Osteoblast (primary cell): ENCODE measurements around the gene TRMT10C. TPM values are rescaled to one million over a fixed set of nuclear protein-coding genes. Genes with fewer than 3 reads are reported as not detected.
"Not testable (repeated sequence)": the region's sequence is repeated elsewhere in the genome, so short reads cannot be mapped to it uniquely, and the experiment has no call there.

Source experiments
- DNase-seq: peaks from one replicate; pipeline ENCODE4 v3.0.0; 2011; ENCODE audit warnings: low spot score, mixed read lengths; ENCODE audit not compliant: insufficient read length; ENCODE audit errors: missing footprints
- H2AFZ ChIP-seq: 2 replicates; pipeline ENCODE4 v1.6.0; 2011; ENCODE audit warnings: mild to moderate bottlenecking, low read length
- H3K27ac ChIP-seq: 2 replicates; pipeline ENCODE4 v1.5.1; 2011; ENCODE audit warnings: mild to moderate bottlenecking, low read depth, low read length, moderate library complexity
- H3K27me3 ChIP-seq: 2 replicates; pipeline ENCODE4 v1.6.0; 2012; ENCODE audit warnings: mild to moderate bottlenecking, control low read depth, inconsistent platforms, low read length, moderate library complexity; ENCODE audit not compliant: insufficient read depth
- H3K36me3 ChIP-seq: 2 replicates; pipeline ENCODE4 v1.5.1; 2011; ENCODE audit warnings: mild to moderate bottlenecking, low read length, control low read depth, moderate library complexity; ENCODE audit not compliant: insufficient read depth
- H3K4me1 ChIP-seq: 2 replicates; pipeline ENCODE4 v1.5.1; 2011; ENCODE audit warnings: mild to moderate bottlenecking, low read length, control low read depth, moderate library complexity; ENCODE audit not compliant: insufficient read depth
- H3K4me2 ChIP-seq: 2 replicates; pipeline ENCODE4 v1.6.0; 2011; ENCODE audit warnings: mild to moderate bottlenecking, low read length; ENCODE audit not compliant: insufficient read depth
- H3K4me3 ChIP-seq: fragments of 200-600 bp; sonication (generic); 3 replicates; pipeline ENCODE4 v1.5.1; 2012; ENCODE audit warnings: mild to moderate bottlenecking, low read length, inconsistent platforms; ENCODE audit not compliant: insufficient read depth
- H3K79me2 ChIP-seq: 2 replicates; pipeline ENCODE4 v1.6.0; 2012; ENCODE audit warnings: mild to moderate bottlenecking, low read length, control low read depth, inconsistent platforms; ENCODE audit not compliant: insufficient read depth
- H3K9me3 ChIP-seq: 2 replicates; pipeline ENCODE4 v1.5.1; 2011; ENCODE audit warnings: low read depth, low read length, control low read depth
- H4K20me1 ChIP-seq: 2 replicates; pipeline ENCODE4 v1.6.0; 2012; ENCODE audit warnings: mild to moderate bottlenecking, low read length, control low read depth; ENCODE audit not compliant: insufficient read depth
- CTCF ChIP-seq: IDR thresholded peaks from 2 replicates; pipeline ENCODE4 v1.5.1; 2011; ENCODE audit warnings: mild to moderate bottlenecking, low read depth, low read length, moderate library complexity; ENCODE audit errors: extremely low read depth
- total RNA-seq: library from RNA; depleted of rRNA; stranded (reverse); fragments of >200 nt; gene quantifications from 2 replicates; pipeline ENCODE4 v1.2.3, GENCODE V29; 2012

Gene TRMT10C
- total RNA-seq, 1 donor: 25.0 TPM

GRCh38 chr3:101532783-101533602, 28.7 kb upstream of the TRMT10C start:
- Histone ChIP-seq H3K4me2 (no peak overlapping the region), H3K9me3 (no peaks in the 10 kb centered on the region), H3K27ac (no peak overlapping the region), H3K27me3 (peaks cover 12% of the 10 kb centered on the region), H4K20me1 (no peaks in the 10 kb centered on the region), H3K36me3 (no peaks in the 10 kb centered on the region), H3K4me3 (no peak overlapping the region), H3K4me1 (no peaks in the 10 kb centered on the region), H2AFZ (no peak overlapping the region), H3K79me2 (no peaks in the 10 kb centered on the region)
- TF ChIP-seq CTCF: no peak
- no peak for DNase-seq

DNA sequence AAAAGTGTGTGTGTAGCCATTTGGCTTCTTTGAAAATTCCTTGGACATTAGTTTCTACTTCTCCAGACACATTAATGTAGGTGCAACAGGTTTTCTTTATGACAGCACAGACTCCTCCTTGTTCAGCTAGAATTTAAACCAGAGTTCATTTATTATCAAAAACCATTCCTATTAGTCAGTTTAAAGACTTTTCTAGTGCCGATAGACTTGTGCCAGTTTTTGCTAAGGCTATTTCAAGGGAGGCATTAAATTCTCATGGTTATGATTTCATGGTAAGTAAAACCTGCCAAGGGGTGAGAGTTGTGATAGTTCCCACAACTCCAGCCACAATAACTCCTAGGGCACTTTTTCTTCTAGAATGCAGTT, 28.1 kb upstream of the TRMT10C start:
- Histone ChIP-seq H3K4me3 (no peak overlapping the region), H3K36me3 (no peaks in the 10 kb centered on the region), H3K79me2 (no peaks in the 10 kb centered on the region), H2AFZ (no peak overlapping the region), H3K9me3 (no peaks in the 10 kb centered on the region), H3K27me3 (peaks cover 12% of the 10 kb centered on the region), H3K27ac (no peak overlapping the region), H3K4me2 (no peak overlapping the region), H4K20me1 (no peaks in the 10 kb centered on the region), H3K4me1 (no peaks in the 10 kb centered on the region)
- TF ChIP-seq CTCF: no peak
- DNase-seq: no peak

- Histone ChIP-seq H3K4me3 (no peak overlapping the region), H3K4me1 (no peaks in the 10 kb centered on the region), H3K27ac (no peak overlapping the region), H2AFZ (no peak overlapping the region), H3K4me2 (no peak overlapping the region), H3K79me2 (no peaks in the 10 kb centered on the region), H4K20me1 (no peaks in the 10 kb centered on the region), H3K9me3 (no peaks in the 10 kb centered on the region), H3K27me3 (peaks cover 12% of the 10 kb centered on the region), H3K36me3 (no peaks in the 10 kb centered on the region)
- no peak for TF ChIP-seq CTCF
- DNase-seq: no peak
These were observed 26.4 kb upstream of the TRMT10C start for GRCh38 chr3:101535221-101535620.

DNA sequence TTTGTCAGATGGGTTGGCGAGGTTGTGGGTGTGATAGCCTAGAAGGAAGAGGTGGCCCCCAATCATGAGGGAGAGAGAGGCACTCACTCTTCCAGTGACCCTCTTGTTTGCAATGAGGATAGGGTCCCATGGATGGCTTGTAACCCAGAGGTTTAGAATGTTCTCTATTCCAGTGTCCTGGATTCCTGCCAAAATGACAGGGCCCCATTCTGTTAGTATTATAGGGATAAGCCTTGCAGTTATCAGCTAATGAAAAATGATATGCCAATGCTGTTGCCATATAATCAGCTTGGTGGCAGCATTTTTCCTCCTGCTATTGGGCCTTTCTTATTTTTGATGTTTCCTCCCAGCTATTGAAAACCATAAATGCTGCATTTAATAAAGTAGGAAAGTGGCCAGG, 25.4 kb upstream of the TRMT10C start:
- TF ChIP-seq CTCF: no peak
- Histone ChIP-seq H3K27me3 (peaks cover 12% of the 10 kb centered on the region), H3K4me1 (no peaks in the 10 kb centered on the region), H3K79me2 (no peaks in the 10 kb centered on the region), H3K4me2 (no peak overlapping the region), H3K36me3 (no peaks in the 10 kb centered on the region), H3K4me3 (no peak overlapping the region), H3K9me3 (no peaks in the 10 kb centered on the region), H2AFZ (no peak overlapping the region), H3K27ac (no peak overlapping the region), H4K20me1 (no peaks in the 10 kb centered on the region)
- no peak for DNase-seq

DNA sequence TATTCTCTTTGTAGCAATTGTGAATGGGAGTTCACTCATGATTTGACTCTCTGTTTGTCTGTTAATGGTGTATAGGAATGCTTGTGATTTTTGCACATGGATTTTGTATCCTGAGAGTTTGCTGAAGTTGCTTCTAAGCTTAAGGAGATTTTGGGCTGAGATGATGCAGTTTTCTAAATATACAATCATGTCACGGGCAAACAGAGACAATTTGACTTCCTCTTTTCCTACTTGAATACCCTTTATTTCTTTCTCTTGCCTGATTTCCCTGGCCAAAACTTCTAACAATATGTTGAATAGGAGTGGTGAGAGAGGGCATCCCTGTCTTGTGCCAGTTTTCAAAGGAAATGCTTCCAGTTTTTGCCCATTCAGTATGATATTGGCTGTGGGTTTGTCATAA, 24.7 kb upstream of the TRMT10C start:
- not testable (repeated sequence) for H3K4me3 ChIP-seq, H3K4me2 ChIP-seq, H3K9me3 ChIP-seq, H4K20me1 ChIP-seq, H3K27ac ChIP-seq, H3K79me2 ChIP-seq, H2AFZ ChIP-seq, H3K36me3 ChIP-seq, H3K4me1 ChIP-seq, DNase-seq
- H3K27me3 ChIP-seq: peaks cover 12% of the 10 kb centered on the region
